GM23248 (cell line): ENCODE measurements around the gene NCLN.

ENCODE experiments used
- EZH2 ChIP-seq: fragments of 200-600 bp; sonication (generic); IDR thresholded peaks from 2 replicates; pipeline ENCODE4 v1.6.1; 2018; ENCODE audit warnings: antibody characterized with exemption, mild to moderate bottlenecking; ENCODE audit not compliant: insufficient read depth, poor library complexity, severe bottlenecking
- EZH2phosphoT487 ChIP-seq: fragments of 200-600 bp; sonication (generic); IDR thresholded peaks from 2 replicates; pipeline ENCODE4 v1.6.1; 2018; ENCODE audit warnings: antibody characterized with exemption, moderate library complexity, mild to moderate bottlenecking, low read depth; ENCODE audit not compliant: insufficient read depth

- TF ChIP-seq EZH2 (no peak), EZH2phosphoT487 (no peak)
Observed at GRCh38 chr19:3253270-3253669, 67.5 kb downstream of the NCLN start.
